Stomach (tissue), 9 donors: ENCODE measurements around the gene GLIS2. TPM values are rescaled to one million over a fixed set of nuclear protein-coding genes. Genes with fewer than 3 reads are reported as not detected.

Experiments
- DNase-seq, 2 donors: peaks; one replicate each; pipeline versions ENCODE4 v3.0.0 to v3.0.0-alpha.2; 2013 to 2019
- H3K27ac ChIP-seq, 5 donors: fragments of 200-600 bp in 4 of 5; sonication (generic) in 4 of 5; one replicate each; pipeline ENCODE4 v1.5.1; 2013 to 2019; ENCODE audit warnings: mild to moderate bottlenecking in 1 of 5, moderate library complexity in 1 of 5
- H3K27me3 ChIP-seq, 3 donors: fragments of 200-600 bp; sonication (generic); one replicate each; pipeline ENCODE4 v1.5.1; 2017 to 2019; ENCODE audit warnings: mixed run types in 1 of 3
- H3K36me3 ChIP-seq, 4 donors: fragments of 200-600 bp; sonication (generic); 1 replicate in 3 of 4; 2 replicates in 1 of 4; pipeline ENCODE4 v1.5.1; 2016 to 2019
- H3K4me1 ChIP-seq, 4 donors: fragments of 200-600 bp; sonication (generic); one replicate each; pipeline ENCODE4 v1.5.1; 2016 to 2019
- H3K4me3 ChIP-seq, 4 donors: fragments of 200-600 bp; sonication (generic) in 3 of 4; one replicate each; pipeline ENCODE4 v1.5.1; 2016 to 2019; ENCODE audit warnings: mild to moderate bottlenecking in 1 of 4
- H3K9me3 ChIP-seq, 4 donors: fragments of 200-600 bp; sonication (generic); one replicate each; pipeline ENCODE4 v1.5.1; 2016 to 2019
- CTCF ChIP-seq, 7 experiments: fragments of 450-650 bp in 4 of 7; fragments of 200-600 bp in 3 of 7; sonication (generic) in 3 of 7; IDR thresholded peaks; one replicate each; pipeline ENCODE4 v1.5.1; 2016 to 2019; ENCODE audit warnings: antibody characterized with exemption in 7 of 7, control low read depth in 2 of 7, mild to moderate bottlenecking in 1 of 7
- EP300 ChIP-seq: sonication (generic); formaldehyde crosslinking; IDR thresholded peaks from one replicate; pipeline ENCODE4 v1.6.1; 2017; ENCODE audit warnings: antibody characterized with exemption
- POLR2A ChIP-seq, 4 donors: fragments of 450-650 bp; IDR thresholded peaks; one replicate each; pipeline ENCODE4 v1.6.1; 2016; ENCODE audit warnings: antibody characterized with exemption in 4 of 4, control low read depth in 2 of 4, mild to moderate bottlenecking in 1 of 4, moderate library complexity in 1 of 4
- POLR2AphosphoS5 ChIP-seq, 3 donors: sonication (generic); formaldehyde crosslinking; IDR thresholded peaks; one replicate each; pipeline ENCODE4 v1.6.1; 2016; ENCODE audit warnings: antibody characterized with exemption in 3 of 3
- WGBS, 5 donors: extraction: QIAGEN DNeasy Blood & Tissue Kit in 3 of 5; methylation state at CpG; one replicate each; pipeline versions ENCODE4 v1.1.5 to v1.1.7; 2013 to 2018; 5-methylcytosine and 5-hydroxymethylcytosine counted together
- intact Hi-C: fragments of 100-400 bp; cut with DNase I; formaldehyde crosslinking; loops from one replicate; pipeline ENCODE4 v1.15.1; 2023; ENCODE audit warnings: low total_unique reads
- polyA plus RNA-seq, 3 donors: library from polyadenylated mRNA; stranded (reverse); fragments of 200-250 nt; gene quantifications; one replicate each; pipeline ENCODE4 v1.2.3, GENCODE V29; 2013
- total RNA-seq, 5 donors: library from RNA; depleted of rRNA; stranded (reverse); fragments of >200 nt; gene quantifications; one replicate each; pipeline versions ENCODE4 v1.1.0 to v1.2.3, GENCODE V29; 2014 to 2016
- donor health status: healthy with polysubstance abuse.
- donor health status: Bipolar disorder and iron deficiency.
- donor health status: healthy.

GLIS2 gene
- total and polyA plus RNA-seq, 8 donors: 3.2 to 21.0 (median 5.2) TPM

GRCh38 chr16:4377573-4378154 is 61.8 kb downstream of the GLIS2 start:
- no peak for TF ChIP-seq POLR2AphosphoS5 (IDR thresholded peaks at IDR 0.05)
- no peak for TF ChIP-seq EP300
- no peak for TF ChIP-seq POLR2A (IDR thresholded peaks at IDR 0.05)
- no peak for TF ChIP-seq CTCF (IDR thresholded peaks at IDR 0.05)
- peak in 1 of 2 donors; percentile 53 for DNase-seq
- WGBS, 5 donors: 42 to 68% (median 49%) methylated on average over 7 to 12 of the region's 12 CpGs
- Histone ChIP-seq H3K27me3 (no peaks in the 10 kb centered on the region), H3K27ac (peak overlapping the region; percentile 15 to 93 (median 86)), H3K4me3 (no peak overlapping the region), H3K36me3 (peaks cover 20 to 33% (median 27%) of the 10 kb centered on the region in 4 donors), H3K4me1 (peaks cover 64 to 93% (median 77%) of the 10 kb centered on the region in 4 donors), H3K9me3 (no peaks in the 10 kb centered on the region)
- intact Hi-C loops: no loop called here

GRCh38 chr16:4378161-4378666 is 62.3 kb downstream of the GLIS2 start:
- TF ChIP-seq POLR2A (IDR thresholded peaks at IDR 0.05): no peak
- no peak for TF ChIP-seq EP300
- no peak for TF ChIP-seq POLR2AphosphoS5 (IDR thresholded peaks at IDR 0.05)
- TF ChIP-seq CTCF (IDR thresholded peaks at IDR 0.05): no peak
- Histone ChIP-seq H3K9me3 (no peaks in the 10 kb centered on the region), H3K27me3 (no peaks in the 10 kb centered on the region), H3K4me1 (peaks cover 59 to 88% (median 72%) of the 10 kb centered on the region in 4 donors), H3K4me3 (no peak overlapping the region), H3K27ac (peak overlapping the region; percentile 15 to 93 (median 86)), H3K36me3 (peaks cover 22 to 38% (median 33%) of the 10 kb centered on the region in 4 donors)
- intact Hi-C loops: no loop called here
- 61 to 76% (median 69%) methylated on average over 7 to 15 of the region's 15 CpGs for WGBS, 5 donors
- no peak for DNase-seq

DNA sequence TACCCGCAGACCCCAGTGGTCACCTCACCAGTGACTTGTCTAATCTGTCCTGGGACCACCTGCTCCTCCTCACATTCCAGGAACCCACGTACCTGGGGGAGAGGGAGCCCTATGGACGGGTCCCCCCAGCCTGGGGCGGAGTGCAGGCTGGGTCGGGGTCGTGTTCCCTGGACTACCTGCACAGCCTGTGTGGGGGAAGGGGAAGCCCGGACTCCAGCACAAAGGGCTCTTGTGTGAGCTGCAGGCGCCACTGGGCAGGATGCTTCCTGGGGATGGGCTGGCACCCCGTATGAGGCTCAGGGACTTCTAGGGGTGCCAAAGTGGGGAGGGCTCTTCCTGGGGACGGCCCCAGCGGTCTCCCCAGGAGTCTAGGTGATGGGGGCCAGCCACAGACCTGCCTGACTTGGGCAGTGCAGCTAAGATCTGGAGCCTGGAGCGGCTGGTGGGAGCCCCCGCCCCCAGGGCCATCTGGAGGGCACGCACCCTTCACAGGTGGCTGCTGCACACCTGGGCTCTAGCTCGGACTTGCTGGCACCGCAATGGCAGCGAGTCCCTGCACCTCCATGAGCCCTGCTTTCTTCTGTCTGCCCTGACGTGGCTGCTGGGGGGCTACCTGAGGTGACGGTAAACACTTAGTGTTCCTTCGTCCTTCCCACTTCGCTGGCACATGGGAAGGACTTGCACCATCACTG is 63.3 kb downstream of the GLIS2 start:
- Histone ChIP-seq H3K27ac (peak overlapping the region in 4 of 5 donors; percentile 27 to 93 (median 88)), H3K4me1 (peaks cover 50 to 79% (median 63%) of the 10 kb centered on the region in 4 donors), H3K27me3 (no peaks in the 10 kb centered on the region), H3K9me3 (no peaks in the 10 kb centered on the region), H3K36me3 (peaks cover 30 to 47% (median 42%) of the 10 kb centered on the region in 4 donors), H3K4me3 (no peak overlapping the region)
- TF ChIP-seq POLR2AphosphoS5 (IDR thresholded peaks at IDR 0.05) (no peak), CTCF (IDR thresholded peaks at IDR 0.05) (no peak), EP300 (no peak), POLR2A (IDR thresholded peaks at IDR 0.05) (no peak)
- WGBS, 5 donors: 68 to 84% (median 78%) methylated on average over 6 to 21 of the region's 21 CpGs
- DNase-seq: no peak
- intact Hi-C loops: no loop called here

DNA sequence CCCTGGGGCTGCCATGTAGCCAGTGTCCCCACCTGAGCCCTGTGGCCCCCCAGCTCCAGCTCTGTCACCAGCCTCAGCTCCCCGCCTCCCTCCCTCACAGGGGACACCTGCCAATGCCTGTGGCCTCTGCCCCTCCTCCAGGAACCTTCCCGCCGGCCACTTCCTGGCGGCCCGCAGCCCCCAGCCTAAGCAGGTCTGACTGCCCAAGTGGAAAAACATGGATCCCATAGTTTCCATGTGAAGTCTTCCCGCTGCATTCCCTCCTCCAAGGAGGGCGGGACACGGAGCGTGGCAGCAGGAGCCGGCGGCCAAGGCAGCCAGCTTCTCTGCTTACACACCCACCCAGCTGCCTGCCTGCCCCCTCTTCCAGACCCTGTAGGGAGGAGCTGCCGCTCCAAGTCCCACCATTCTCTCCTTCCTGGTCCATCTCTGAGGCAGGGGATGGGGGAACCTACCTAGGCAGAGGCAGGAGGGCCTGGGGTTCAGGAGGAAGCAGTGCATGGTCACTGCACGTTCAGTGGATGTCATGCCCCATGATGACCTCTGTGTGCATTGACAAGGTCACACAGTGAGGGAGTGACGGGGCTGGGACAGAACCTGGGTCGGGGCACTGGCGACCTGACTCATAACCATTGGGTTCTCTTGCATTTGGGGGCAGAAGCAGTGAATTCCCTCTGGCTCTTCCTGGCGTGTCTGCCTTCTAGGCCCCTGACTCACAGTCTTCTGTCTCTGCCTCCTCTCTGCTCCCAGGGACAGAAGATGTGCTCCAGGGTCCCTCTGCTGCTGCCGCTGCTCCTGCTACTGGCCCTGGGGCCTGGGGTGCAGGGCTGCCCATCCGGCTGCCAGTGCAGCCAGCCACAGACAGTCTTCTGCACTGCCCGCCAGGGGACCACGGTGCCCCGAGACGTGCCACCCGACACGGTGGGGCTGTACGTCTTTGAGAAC is 64.5 kb downstream of the GLIS2 start:
- intact Hi-C loops: no loop called here
- Histone ChIP-seq H3K4me3 (no peak overlapping the region), H3K9me3 (no peaks in the 10 kb centered on the region), H3K27me3 (no peaks in the 10 kb centered on the region), H3K27ac (peak overlapping the region in 4 of 5 donors; percentile 6 to 41 (median 22)), H3K36me3 (peaks cover 33 to 60% (median 55%) of the 10 kb centered on the region in 4 donors), H3K4me1 (peaks cover 37 to 66% (median 50%) of the 10 kb centered on the region in 4 donors)
- DNase-seq: peak in 1 of 2 donors; percentile 68
- TF ChIP-seq EP300 (no peak), CTCF (IDR thresholded peaks at IDR 0.05) (no peak), POLR2AphosphoS5 (IDR thresholded peaks at IDR 0.05) (no peak), POLR2A (IDR thresholded peaks at IDR 0.05) (no peak)
- 61 to 75% (median 64%) methylated on average over 13 to 26 of the region's 26 CpGs for whole genome bisulfite sequencing, 5 donors
